ENCODE data around the gene EVL. TPM values are rescaled to one million over a fixed set of nuclear protein-coding genes. Genes with fewer than 3 reads are reported as not detected.

The EVL gene
- total and polyA plus RNA-seq, 2 of the 8 experiments (the other 6 are each of a cell fraction or from before 2014, with no cell fraction given): 30.7 to 64.6 TPM

- no peak overlapping the region for H4K91ac ChIP-seq (replicated peaks; ENCODE audit: insufficient read length, low read length)
- H3K4me2 ChIP-seq (ENCODE audit: insufficient read depth in 1 of 2, low read depth in 2 of 2, low read length in 2 of 2): no peak overlapping the region
- no peak overlapping the region for H4K5ac ChIP-seq (ENCODE audit: insufficient read length, low read depth, low read length)
- WGBS, 2 experiments (ENCODE audit: extremely low coverage in 1 of 2, insufficient coverage in 1 of 2, insufficient read length in 1 of 2, insufficient replicate concordance in 2 of 2, low coverage in 1 of 2, low lambda C conversion rate in 2 of 2, missing lambda C conversion rate in 1 of 2): 93% methylated on average over 7 of the region's 7 CpGs; no CpG with 5 or more reads in 1 of the 2 experiments
- no peak overlapping the region for H3K27ac ChIP-seq (ENCODE audit: low read depth, low read length)
- no peak overlapping the region for H3K23ac ChIP-seq (ENCODE audit: insufficient read length)
- TF ChIP-seq CEBPB (IDR thresholded peaks at IDR 0.05; ENCODE audit: low read depth, low read length) (peak; percentile 84), CHD2 (IDR thresholded peaks at IDR 0.05; ENCODE audit: low read length) (no peak), RNF2 (IDR thresholded peaks at IDR 0.05; ENCODE audit: borderline replicate concordance, low read depth, low read length, missing control alignments, poor library complexity, severe bottlenecking) (no peak)
- CTCF ChIA-PET (ENCODE audit: partially characterized antibody): interaction anchor here (0.7 to 24.3 kb wide), 13 partner anchors 11 to 161 kb away, joined by 3 to 240 read pairs (median 5); partner anchors contain the start of gene EVL
- H3K79me2 ChIP-seq (ENCODE audit: control insufficient read depth in 1 of 2, insufficient read depth in 2 of 2, low read length in 2 of 2): 0 out of 4 replicates have a peak, but pooled peaks cover 0 to 2% of the 10 kb centered on the region in 2 experiments
- H3K18ac ChIP-seq (ENCODE audit: extremely low read depth, low read length): no peak overlapping the region
- H2BK20ac ChIP-seq (ENCODE audit: low read length): no peak overlapping the region
- peaks cover 2% of the 10 kb centered on the region in 2 experiments for H4K20me1 ChIP-seq (replicated peaks in 1 of 2; ENCODE audit: control insufficient read depth in 1 of 2, insufficient read depth in 2 of 2, low read length in 2 of 2)
- H2BK12ac ChIP-seq (ENCODE audit: low read depth, low read length): no peak overlapping the region
- no peak overlapping the region for H3K9ac ChIP-seq (replicated peaks in 1 of 4; ENCODE audit: extremely low read depth in 1 of 4, low read depth in 3 of 4, low read length in 3 of 4)
- H3K4me3 ChIP-seq (ENCODE audit: extremely low read depth in 1 of 4, insufficient read depth in 2 of 4, low read depth in 3 of 4, low read length in 4 of 4): no peak overlapping the region
- H3K9me3 ChIP-seq (ENCODE audit: insufficient read depth in 2 of 2, low read depth in 1 of 2, low read length in 1 of 2): no peaks in the 10 kb centered on the region
- POLR2A ChIA-PET (ENCODE audit: partially characterized antibody): no interaction called here
- no peak overlapping the region for H4K8ac ChIP-seq (ENCODE audit: extremely low read depth, insufficient read depth, low read length)
- H3K36me3 ChIP-seq (ENCODE audit: control insufficient read depth in 2 of 4, insufficient read depth in 4 of 4, low read length in 3 of 4): no peaks in the 10 kb centered on the region
- peaks cover 4 to 18% (median 6%) of the 10 kb centered on the region in 4 experiments for H3K4me1 ChIP-seq (replicated peaks in 1 of 4; ENCODE audit: control insufficient read depth in 3 of 4, insufficient read depth in 4 of 4, low read length in 3 of 4)
- H3K27me3 ChIP-seq (replicated peaks in 1 of 4; ENCODE audit: control insufficient read depth in 3 of 4, extremely low read depth in 1 of 4, insufficient read depth in 3 of 4, low read length in 3 of 4): no peaks in the 10 kb centered on the region
- no peaks in the 10 kb centered on the region; the same call in 1 of the 2 replicates for H3K79me1 ChIP-seq (ENCODE audit: low read depth, low read length)
- no peak overlapping the region for H2BK120ac ChIP-seq (replicated peaks; ENCODE audit: low read depth, low read length)
- no peak overlapping the region for H3K14ac ChIP-seq (ENCODE audit: insufficient read length)
- H3K4ac ChIP-seq (replicated peaks; ENCODE audit: insufficient read length, low read depth, low read length): no peak overlapping the region
- no peak overlapping the region for H2BK5ac ChIP-seq (ENCODE audit: low read depth, low read length)
- no peaks in the 10 kb centered on the region for H3K23me2 ChIP-seq (ENCODE audit: low read depth, low read length)
- no peak overlapping the region for H2AFZ ChIP-seq (ENCODE audit: low read length)
- FAIRE-seq (no peak), DNase-seq (ENCODE audit: low read depth in 1 of 2, low spot score in 2 of 2) (no peak)
- H3K56ac ChIP-seq (replicated peaks; ENCODE audit: insufficient read length, low read depth, low read length): no peak overlapping the region
- no peak overlapping the region for H2BK15ac ChIP-seq (ENCODE audit: low read length)
- no peak overlapping the region for H2AK5ac ChIP-seq (ENCODE audit: low read depth, low read length)
Observed at GRCh38 chr14:100076606-100077005, 11.4 kb downstream of the EVL start.

Measured in H1 (cell line).